ENCODE measurements around the gene NR1D1.
A peak's percentile ranks its signal among the peaks of the same experiment; 100 is the strongest.

Gene NR1D1

DNA sequence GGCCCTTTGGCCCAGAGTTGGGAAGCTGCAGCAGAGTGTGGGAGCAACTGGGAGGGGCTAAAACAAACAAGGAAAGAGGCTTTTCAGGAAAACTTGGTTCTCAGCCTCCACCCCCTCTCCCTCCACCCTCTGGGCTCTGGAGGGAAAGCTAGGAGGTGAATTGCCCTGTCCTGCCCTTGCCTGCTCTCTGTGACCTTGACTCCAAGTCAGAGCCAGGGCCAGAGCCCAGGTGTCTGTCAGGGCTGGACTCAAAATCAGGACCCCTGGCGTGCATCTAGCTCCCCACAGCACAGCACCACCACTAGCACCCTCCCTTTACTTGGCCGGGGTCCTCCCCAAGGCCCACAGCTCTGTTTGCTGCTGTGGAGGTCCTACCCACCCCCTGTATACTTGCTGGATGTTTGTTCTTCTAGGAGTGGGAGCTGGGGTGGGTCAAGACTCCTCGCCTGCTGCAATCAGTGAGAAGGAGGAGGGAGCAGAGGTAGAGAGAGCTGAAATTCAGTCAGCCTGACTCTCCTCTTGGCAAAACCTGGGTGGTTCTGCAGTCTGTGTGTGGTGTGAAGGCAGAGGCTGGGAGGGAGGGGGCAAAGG is 2.8 kb upstream of the NR1D1 start:
- TF ChIP-seq, protein P1, sequence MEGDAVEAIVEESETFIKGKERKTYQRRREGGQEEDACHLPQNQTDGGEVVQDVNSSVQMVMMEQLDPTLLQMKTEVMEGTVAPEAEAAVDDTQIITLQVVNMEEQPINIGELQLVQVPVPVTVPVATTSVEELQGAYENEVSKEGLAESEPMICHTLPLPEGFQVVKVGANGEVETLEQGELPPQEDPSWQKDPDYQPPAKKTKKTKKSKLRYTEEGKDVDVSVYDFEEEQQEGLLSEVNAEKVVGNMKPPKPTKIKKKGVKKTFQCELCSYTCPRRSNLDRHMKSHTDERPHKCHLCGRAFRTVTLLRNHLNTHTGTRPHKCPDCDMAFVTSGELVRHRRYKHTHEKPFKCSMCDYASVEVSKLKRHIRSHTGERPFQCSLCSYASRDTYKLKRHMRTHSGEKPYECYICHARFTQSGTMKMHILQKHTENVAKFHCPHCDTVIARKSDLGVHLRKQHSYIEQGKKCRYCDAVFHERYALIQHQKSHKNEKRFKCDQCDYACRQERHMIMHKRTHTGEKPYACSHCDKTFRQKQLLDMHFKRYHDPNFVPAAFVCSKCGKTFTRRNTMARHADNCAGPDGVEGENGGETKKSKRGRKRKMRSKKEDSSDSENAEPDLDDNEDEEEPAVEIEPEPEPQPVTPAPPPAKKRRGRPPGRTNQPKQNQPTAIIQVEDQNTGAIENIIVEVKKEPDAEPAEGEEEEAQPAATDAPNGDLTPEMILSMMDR (IDR thresholded peaks at IDR 0.05; ENCODE audit: control extremely low read depth, extremely low read depth, low read depth, missing control alignments), result no peak
- no peak for DNase-seq (ENCODE audit: extremely low spot score)
- ChIA-PET POLR2A (interaction anchor here (1.0 kb wide), 1 partner anchor 9 kb away, joined by 3 read pairs; no protein-coding TSS in a partner anchor), CTCF (interaction anchor here (0.6 to 10.7 kb wide), 9 partner anchors 9 to 76 kb away, joined by 3 to 180 read pairs (median 4); partner anchors contain the start of gene MED24)

DNA sequence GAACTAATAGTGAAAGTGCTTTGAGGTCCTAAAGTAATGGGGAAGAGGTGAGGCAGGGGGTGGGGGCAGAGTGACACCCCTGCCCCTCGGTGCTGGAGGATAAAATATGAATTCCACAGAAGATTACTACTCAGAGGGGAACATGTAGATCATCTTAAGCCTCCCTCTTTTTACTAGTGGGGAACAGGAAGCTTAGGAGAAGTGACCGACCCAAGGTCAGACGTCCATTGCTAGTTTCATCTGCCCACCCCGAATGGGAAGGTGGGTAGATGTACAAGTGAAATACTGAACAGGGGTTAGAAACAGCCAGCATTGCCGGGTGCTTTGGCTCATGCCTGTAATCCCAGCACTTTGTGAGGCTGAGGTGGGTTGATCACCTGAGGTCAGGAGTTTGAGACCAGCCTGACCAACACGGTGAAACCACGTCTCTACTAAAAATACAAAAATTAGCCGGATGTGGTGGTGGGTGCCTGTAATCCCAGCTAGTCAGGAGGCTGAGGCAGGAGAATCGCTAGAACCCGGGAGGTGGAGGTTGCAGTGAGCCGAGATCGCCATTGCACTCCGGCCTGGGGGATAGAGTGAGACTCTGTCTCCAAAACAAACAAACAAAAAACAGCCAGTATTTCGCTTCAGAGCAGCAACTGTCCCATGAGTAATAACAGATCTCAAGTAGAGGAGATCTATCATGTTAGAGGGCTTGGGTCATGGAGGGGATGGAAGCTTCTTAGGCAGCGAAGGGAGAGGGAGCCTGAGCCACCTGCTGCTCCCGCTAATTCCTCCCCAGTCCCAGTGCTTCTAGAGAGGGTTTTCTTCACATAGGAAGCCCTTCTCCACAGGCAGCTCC is 1.2 kb upstream of the NR1D1 start:
- DNase-seq (ENCODE audit: extremely low spot score), result no peak
- POLR2A ChIA-PET, result interaction anchor here (0.6 kb wide), 1 partner anchor 424 kb away, joined by 3 read pairs; no protein-coding TSS in a partner anchor
- TF ChIP-seq, protein P1 (IDR thresholded peaks at IDR 0.05; ENCODE audit: control extremely low read depth, extremely low read depth, low read depth, missing control alignments), result no peak
- CTCF ChIA-PET, result interaction anchor here (1.0 to 10.7 kb wide), 8 partner anchors 10 to 95 kb away, joined by 3 to 180 read pairs (median 7); no protein-coding TSS in a partner anchor

DNA sequence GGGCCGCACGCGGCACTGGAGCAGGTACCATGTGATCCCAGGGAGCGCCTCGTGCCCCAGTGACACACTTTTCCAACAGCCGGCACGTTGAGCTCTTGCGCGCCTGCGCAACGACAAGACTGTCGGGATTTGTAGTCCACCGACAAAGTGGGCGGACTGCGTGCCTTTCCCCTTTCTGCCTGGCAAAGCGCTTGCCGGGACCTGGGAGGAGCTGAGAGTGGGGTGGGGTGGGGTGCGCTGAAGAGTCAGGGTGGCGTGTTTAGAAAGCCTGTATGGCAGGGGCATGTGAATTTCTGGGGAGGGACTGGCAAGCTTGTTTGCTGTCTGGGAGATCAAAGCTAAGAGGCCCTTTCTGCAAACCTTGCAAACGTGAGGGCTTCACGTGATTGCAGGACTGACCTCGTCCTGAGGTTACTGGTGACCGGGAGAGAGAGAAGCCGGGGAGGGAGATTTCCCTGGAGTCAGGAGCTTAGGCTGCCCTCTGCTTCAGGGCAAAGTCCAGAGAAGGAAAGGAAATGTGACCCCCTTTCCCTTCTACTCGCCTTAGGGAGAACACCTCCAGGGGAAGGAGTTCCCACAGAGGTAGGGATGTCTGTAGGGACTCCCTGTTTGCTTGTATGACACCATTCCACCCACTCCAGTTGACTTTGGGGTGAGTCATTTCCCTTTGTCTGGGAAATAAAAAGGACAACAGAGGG is 429 bp upstream of the NR1D1 start:
- ChIA-PET CTCF (interaction anchor here (0.8 to 10.7 kb wide), 10 partner anchors 11 to 254 kb away, joined by 3 to 180 read pairs (median 6); no protein-coding TSS in a partner anchor), POLR2A (interaction anchor here (0.6 kb wide), 2 partner anchors 425 to 1191 kb away, joined by 3 to 4 read pairs; no protein-coding TSS in a partner anchor)
- TF ChIP-seq, protein P1 (IDR thresholded peaks at IDR 0.05; ENCODE audit: control extremely low read depth, extremely low read depth, low read depth, missing control alignments), result no peak
- peak; percentile 80 for DNase-seq (ENCODE audit: extremely low spot score)

DNA sequence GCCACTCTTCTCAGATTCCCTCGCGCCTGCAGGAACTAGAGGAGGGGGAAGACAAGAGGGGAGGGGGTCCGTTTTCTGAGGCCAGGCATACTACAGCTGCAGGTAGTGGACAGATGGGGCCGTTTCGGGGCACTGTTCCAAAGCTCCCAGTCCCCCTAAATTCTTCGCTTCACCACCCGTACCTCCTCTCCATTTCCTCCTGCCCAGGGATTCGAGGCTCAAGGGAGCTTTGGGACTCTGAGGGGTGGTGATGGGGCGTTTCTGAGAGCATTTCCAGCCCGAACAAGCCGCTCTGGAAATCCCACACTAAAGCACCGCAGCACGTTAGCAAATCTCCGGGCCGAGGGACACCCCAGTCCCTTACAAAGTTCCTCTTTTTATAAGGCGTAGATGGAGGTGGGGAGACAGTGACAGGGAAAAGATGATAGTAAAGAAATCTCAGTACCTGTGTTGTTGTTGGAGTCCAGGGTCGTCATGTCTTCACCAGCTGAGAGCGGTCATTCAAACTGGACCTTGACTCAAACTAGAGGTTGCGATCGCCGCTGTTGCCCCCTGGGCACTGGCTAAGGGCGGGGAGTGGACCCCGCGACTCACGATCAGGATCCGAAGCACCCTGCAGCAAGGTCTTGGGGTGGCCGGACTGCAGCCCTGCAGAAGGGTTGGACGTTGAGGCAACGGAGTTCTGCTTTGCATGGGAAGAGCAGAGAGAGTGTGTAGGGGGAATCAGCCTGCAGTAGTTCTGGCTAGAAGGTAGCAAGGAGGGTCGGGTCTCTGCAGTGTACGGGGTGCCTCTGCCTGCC is 570 bp downstream of the NR1D1 start:
- CTCF ChIA-PET, result interaction anchor here (1.0 to 10.7 kb wide), 10 partner anchors 12 to 72 kb away, joined by 3 to 180 read pairs (median 6); no protein-coding TSS in a partner anchor
- TF ChIP-seq, protein P1 (IDR thresholded peaks at IDR 0.05; ENCODE audit: control extremely low read depth, extremely low read depth, low read depth, missing control alignments), result no peak
- POLR2A ChIA-PET, result interaction anchor here (1.0 to 1.5 kb wide), 2 partner anchors 22 to 24 kb away, joined by 3 read pairs; partner anchors contain the start of gene MSL1
- no peak for DNase-seq (ENCODE audit: extremely low spot score)

GRCh38 chr17:40098846-40099618 is 1.4 kb downstream of the NR1D1 start:
- CTCF ChIA-PET, result interaction anchor here (0.6 to 10.7 kb wide), 13 partner anchors 11 to 477 kb away, joined by 3 to 180 read pairs (median 4); partner anchors contain the start of genes PSMD3 and THRA
- POLR2A ChIA-PET, result interaction anchor here (1.0 to 1.5 kb wide), 2 partner anchors 23 to 25 kb away, joined by 3 read pairs; partner anchors contain the start of gene MSL1
- DNase-seq (ENCODE audit: extremely low spot score), result peak; percentile 94
- TF ChIP-seq, protein P1 (IDR thresholded peaks at IDR 0.05; ENCODE audit: control extremely low read depth, extremely low read depth, low read depth, missing control alignments), result no peak
